Activated CD8-positive, alpha-beta memory T cell treated with anti-CD3 and anti-CD28 coated beads for 4 hours (primary cell): ENCODE measurements around the gene SHCBP1L.
"Not testable (repeated sequence)": the region's sequence is repeated elsewhere in the genome, so short reads cannot be mapped to it uniquely, and the experiment has no call there.

Source experiments
- DNase-seq, 2 donors: peaks; one replicate each; pipeline ENCODE4 v3.0.0-alpha.2; 2020; ENCODE audit warnings: low read depth in 2 of 2

Gene SHCBP1L

DNA sequence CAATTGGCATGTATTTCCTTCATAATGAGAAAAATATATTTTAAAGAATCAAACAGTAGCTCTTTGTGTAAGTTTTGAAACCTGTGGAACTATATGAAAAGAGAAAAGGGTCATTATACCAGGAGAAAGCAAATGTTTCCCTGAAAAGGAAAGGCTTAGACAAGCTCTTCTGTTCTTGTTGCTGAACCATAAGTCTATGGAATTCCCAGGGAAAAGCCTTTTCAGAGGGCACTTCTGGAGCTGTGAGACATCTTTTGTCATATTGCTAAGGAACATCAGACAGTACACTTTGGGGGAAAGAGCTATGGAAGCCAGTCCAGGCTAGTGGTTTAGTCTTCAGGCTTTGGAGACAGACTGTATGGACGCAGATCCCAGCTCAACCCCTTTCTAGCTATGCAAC lies 12.1 kb upstream of the SHCBP1L start:
- DNase-seq: no peak

DNA sequence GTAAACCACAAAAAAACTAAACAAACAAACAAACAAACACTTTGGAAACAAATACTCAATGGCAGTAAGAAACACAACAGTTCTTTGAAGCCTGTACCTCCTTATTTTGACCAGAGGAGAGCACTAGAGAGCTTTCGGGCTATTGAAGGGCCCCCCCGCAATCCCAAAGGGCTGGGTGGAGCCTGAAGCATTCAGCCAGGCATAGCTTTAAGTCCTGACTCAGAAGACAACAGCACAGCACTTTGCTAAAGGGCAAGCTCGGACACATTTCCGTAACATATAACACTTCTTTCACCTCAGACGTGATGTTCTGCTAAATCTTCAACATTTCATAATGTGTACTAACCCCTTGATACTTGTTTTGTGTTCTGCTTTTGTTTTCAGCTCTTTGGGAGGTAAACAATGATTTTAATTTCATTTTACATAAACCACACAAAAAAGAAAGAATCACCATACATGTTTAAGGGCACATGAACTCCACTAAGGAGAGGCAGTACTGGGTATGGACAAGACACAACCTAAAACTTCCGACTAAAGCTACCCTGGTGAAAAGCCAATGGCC lies 9.7 kb upstream of the SHCBP1L start:
- no peak for DNase-seq

GRCh38 chr1:182960046-182960445 lies 7.1 kb upstream of the SHCBP1L start:
- DNase-seq: no peak

GRCh38 chr1:182957902-182958395 lies 5.0 kb upstream of the SHCBP1L start:
- DNase-seq: no peak

DNA sequence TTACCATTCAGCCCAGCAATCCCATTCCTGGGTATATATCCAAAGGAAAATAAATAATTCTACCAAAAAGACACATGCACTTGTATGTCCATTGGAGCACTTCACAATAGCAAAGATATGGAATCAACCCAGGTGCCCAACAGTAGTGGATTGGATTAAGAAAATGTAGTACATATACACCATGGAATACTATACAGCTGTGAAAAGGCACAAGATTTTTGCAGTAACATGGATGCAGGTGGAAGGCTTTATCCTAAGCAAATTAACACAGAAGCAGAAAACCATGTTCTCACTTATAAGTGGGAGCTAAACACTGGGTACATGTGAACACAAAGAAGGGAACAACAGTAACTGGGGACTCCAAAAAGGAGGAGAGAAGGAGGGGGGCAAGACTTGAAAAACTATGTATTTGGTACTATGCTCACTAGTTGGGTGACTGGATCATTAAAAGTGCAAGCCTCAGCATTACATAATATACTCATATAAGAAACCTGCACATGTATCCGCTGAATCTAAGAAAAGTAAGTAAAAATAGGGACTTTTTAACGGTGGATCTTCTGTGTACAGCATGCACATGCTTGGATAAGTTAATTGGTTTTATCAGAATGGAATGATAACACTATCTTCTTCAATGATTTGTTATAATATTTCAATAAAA lies 3.9 kb upstream of the SHCBP1L start:
- DNase-seq: no peak

DNA sequence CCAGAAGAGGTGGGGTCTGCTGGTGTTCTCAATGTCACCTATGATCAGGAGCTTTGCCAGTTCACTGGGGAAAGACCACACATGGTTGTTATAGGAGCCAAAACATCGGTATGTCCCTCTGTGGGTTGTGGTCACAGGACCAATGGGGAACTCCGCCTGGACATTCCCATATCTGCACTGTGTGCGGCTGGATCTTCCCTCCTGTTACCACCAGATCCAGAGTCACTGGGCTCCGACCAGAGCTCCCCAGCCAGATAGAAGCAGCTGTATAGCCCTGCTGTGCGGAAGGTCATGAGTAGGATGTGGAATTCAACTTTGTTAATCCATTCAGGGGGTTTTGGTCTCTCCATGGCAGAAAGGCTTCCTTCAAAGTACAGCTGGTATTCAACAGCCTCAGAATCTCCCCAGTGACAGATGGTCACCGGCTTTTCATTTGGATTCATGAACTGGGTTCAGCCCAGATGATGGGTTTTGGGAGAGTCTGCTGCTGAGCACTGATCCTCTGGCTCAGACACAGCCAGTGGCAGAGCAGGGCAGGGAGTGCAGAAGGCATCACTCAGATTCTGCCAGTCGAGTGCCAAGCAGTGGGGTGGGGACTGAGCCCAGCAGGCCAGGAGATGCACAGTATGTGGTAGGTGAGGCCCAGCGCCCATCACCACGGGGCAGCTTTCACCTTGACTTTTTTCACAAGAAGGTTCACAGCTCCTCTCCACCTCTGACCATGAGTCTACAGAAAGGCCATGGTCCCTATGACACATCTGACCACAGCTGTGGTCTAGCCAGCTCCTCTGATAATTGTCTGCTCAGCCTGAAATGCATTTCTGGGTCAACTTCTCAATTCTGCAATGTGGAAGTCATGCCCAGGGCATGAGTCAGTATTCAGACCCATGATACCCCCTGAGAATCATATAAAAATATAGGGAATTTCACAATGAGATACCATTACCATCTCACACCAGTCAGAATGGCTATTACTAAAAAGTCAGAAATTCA lies 2.9 kb upstream of the SHCBP1L start:
- DNase-seq: no peak

DNA sequence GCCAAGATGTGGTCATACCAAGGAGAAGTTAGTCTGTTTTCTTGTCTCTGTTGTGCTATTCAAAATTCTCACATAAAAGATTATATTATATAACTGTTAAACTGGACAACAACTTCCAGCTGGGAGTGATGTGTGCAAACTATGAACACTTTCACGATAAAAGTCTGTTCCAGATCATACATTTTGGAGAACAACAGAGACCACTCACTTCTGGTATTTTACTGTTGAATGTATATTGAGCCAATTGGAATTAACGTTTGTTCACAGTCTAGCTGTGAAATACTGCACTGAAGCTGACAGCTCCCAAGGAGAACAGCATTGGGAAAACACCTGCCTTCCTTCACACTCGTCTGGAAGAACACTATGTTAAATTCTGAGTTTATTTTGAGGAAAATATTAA lies 860 bp upstream of the SHCBP1L start:
- DNase-seq: no peak

DNA sequence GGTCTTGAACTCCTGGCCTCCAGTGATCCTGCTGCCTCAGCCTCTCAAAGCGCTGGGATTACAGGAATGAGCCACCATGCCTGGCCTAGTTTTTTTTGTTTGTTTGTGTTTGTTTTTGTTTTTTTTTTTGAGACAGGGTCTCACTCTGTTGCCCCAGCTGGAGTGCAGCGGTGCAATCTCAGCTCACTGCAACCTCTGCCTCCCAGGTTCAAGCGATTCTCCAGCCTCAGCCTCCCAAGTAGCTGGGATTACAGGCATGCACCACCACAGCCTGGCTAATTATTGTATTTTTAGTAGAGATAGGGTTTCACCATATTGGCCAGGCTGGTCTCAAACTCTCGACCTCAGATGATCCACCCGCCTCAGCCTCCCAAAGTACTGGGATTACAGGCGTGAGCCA lies 9.6 kb downstream of the SHCBP1L start:
- DNase-seq: not testable (repeated sequence)

DNA sequence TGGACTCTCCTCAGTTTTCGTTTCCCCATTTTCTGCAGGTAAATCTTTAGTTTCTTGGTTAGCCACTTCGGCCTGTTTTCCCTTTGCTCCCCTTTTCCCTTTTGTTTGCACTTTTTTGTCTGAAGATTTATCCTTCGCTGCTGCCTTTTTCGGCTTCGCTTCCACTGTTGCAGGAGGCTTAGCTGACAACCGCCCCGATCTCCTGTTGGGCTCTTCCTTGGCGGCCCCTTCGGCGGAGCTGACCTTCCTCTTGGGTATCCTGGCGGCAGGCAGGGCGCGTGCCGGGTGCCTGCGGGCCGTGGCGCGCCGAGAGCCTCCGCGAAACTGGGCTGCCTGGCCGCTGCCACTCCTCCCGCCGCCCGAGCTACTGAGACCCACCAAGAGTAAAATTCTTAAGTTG lies 10.8 kb downstream of the SHCBP1L start:
- not testable (repeated sequence) for DNase-seq

DNA sequence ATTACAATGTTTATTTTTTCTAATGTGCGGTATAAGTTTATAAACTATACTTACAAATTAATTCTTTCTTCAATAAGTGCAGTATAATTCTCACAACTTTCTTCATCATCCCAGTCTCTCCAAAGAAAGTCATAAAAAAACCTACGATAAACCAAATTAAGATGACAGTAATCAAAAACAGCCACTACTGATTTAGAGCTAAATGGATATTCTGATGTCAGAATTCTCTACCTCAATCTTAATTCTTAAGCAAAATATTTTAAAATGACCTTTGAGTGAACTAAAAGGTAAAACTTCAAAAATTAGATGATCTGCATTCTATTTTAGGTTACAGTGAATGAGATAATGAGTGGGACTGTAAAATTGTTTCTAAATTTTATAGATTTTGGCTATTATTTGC lies 13.6 kb downstream of the SHCBP1L start:
- DNase-seq: no peak

GRCh38 chr1:182935716-182936115 lies 17.2 kb downstream of the SHCBP1L start:
- no peak for DNase-seq

- no peak for DNase-seq
These were observed 22.0 kb downstream of the SHCBP1L start for GRCh38 chr1:182930985-182931384.

DNA sequence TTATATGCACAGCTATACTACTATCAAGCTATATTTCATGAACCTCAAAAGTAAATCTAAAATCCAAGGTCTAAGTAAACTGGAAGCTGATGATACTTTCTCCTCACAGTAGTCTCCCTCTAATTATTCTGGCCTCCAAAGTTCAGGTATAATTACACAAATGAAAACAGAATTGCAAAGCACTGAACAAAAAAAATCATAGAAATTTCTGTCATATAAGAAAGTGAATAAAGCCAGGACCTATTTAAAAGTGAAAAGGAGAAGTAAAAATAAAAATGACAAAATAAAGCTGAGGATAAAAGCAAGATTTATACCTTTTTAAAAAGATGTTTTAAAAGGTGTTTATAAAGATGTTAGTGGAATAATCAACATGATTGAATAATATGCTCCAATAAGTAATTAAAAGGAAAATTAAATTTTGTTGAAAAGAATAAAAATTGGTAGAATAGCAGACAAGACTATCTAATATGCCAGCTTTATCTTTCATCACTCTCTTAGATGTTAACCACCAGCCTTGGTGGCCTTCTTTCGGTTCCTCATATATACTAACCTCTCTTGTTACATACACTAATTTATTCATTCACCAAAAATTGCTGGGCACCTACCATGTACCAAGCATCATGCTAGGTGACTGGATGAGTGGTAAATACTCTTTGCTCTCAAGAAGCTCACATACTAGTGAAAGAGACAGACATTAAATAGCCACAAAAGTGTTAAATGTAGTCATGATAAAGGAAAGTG lies 25.1 kb downstream of the SHCBP1L start:
- DNase-seq: no peak

- DNase-seq: no peak
These were observed 27.3 kb downstream of the SHCBP1L start for GRCh38 chr1:182925661-182926060.

- no peak for DNase-seq
These were observed 35.6 kb downstream of the SHCBP1L start for GRCh38 chr1:182917378-182917777.

- DNase-seq: no peak
These were observed 39.6 kb downstream of the SHCBP1L start for GRCh38 chr1:182913401-182913800.

DNA sequence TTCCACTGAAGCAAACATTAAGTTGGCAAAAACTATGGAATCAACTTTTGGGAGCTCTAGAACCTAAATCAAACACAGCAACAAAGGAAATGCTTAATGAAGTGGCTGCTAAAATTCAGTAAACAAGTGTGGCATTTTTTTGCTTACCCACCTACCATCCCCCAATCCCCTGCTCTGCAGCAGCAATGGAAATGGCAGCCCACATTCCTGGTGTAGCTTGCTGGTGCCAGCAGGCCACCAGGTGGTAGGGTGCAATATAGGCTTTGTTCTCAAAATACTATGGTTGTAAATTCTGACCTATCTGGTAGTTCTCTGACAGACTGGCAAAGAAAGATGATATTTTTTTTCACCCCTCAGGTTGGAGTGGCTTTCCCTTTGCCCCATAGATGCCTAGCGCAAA lies 42.8 kb downstream of the SHCBP1L start:
- no peak for DNase-seq

DNA sequence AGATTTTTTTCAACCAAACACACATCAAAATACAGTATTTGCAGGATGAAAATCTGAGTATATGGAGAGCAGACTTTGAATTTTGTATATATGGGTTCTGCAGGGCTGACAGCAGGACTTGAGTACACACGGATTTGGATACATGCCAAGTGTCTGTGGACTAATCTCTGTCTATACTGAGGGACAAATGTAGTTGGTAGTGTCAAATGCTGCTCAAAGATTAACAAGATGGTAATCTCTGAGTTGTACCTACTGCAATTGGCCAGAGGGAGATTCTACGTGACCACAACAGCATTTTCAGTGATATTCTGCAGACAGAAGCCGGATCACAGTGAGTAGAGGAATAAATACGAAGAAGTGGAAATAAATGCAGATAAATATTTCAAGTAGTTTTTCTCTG lies 43.4 kb downstream of the SHCBP1L start:
- DNase-seq: no peak

DNA sequence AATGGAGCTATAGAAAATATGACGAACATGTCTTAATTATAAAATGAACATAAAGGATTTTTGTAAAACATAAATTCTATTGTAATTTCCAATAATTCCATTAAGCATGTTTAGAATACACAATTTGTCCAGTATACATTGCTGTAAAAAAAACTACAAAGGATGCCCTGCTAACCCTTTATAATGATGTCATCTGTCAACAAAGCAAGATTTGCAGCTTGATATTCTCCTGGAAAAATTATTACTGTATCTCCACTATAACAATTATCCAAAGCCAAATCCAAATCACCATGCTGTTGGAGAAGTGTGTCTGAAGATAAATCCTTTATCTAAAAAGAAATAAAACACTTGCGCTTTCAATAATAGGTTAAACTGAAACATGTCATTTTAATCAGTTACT lies 47.6 kb downstream of the SHCBP1L start:
- DNase-seq: no peak

DNA sequence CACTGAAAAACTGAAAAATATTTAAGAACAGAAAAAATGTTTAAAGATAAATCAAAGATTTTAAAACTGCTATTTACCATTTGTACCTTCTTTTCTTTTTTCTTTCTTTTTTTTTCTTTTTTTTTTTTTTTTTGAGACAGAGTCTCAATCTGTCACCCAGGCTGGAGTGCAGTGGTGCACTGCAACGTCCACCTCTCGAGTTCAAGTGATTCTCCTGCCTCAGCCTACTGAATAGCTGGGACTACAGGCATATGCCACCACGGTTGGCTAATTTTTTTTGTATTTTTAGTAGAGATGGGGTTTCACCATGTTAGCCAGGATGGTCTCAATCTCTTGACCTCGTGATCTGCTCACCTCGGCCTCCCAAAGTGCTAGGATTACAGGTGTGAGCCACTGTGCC lies 51.0 kb downstream of the SHCBP1L start:
- not testable (repeated sequence) for DNase-seq

- DNase-seq: no peak
These were observed 55.3 kb downstream of the SHCBP1L start for GRCh38 chr1:182897696-182898095.
